T-helper 22 cell (primary cell): ENCODE data around the gene APOA4.
"Not testable (repeated sequence)": the region's sequence is repeated elsewhere in the genome, so short reads cannot be mapped to it uniquely, and the experiment has no call there.

Experiments
- DNase-seq: peaks from one replicate; pipeline ENCODE4 v3.0.0-alpha.2; 2020; ENCODE audit warnings: low read depth

Gene APOA4

GRCh38 chr11:116849060-116849459, 26.0 kb upstream of the APOA4 start:
- DNase-seq: no peak

- no peak for DNase-seq
Measured at GRCh38 chr11:116847612-116848011, 24.5 kb upstream of the APOA4 start.

GRCh38 chr11:116844722-116845121, 21.6 kb upstream of the APOA4 start:
- DNase-seq: no peak

- no peak for DNase-seq
Measured at GRCh38 chr11:116843661-116844060, 20.6 kb upstream of the APOA4 start.

GRCh38 chr11:116842909-116843308, 19.8 kb upstream of the APOA4 start:
- DNase-seq: no peak

- DNase-seq: no peak
Measured at GRCh38 chr11:116842117-116842516, 19.0 kb upstream of the APOA4 start.

GRCh38 chr11:116840746-116841296, 17.7 kb upstream of the APOA4 start:
- no peak for DNase-seq

- DNase-seq: no peak
Measured at GRCh38 chr11:116840224-116840745, 17.2 kb upstream of the APOA4 start.

GRCh38 chr11:116838321-116839084, 15.4 kb upstream of the APOA4 start:
- no peak for DNase-seq

- no peak for DNase-seq
Measured at GRCh38 chr11:116837231-116838091, 14.4 kb upstream of the APOA4 start, which contains the start of gene APOA1. APOA1 (minus strand) TSS chr11:116837622; CDS start chr11:116837387, 235 bp downstream.

- no peak for DNase-seq
Measured at GRCh38 chr11:116836632-116836991, 13.5 kb upstream of the APOA4 start.

GRCh38 chr11:116835791-116836631, 12.9 kb upstream of the APOA4 start:
- DNase-seq: peak; percentile 59

- no peak for DNase-seq
Measured at GRCh38 chr11:116835042-116835772, 12.1 kb upstream of the APOA4 start.

GRCh38 chr11:116834535-116835041, 11.5 kb upstream of the APOA4 start:
- not testable (repeated sequence) for DNase-seq

GRCh38 chr11:116833816-116834534, 10.9 kb upstream of the APOA4 start:
- no peak for DNase-seq

GRCh38 chr11:116833491-116833815, 10.3 kb upstream of the APOA4 start:
- DNase-seq: no peak

GRCh38 chr11:116832350-116833290, 9.5 kb upstream of the APOA4 start:
- no peak for DNase-seq

GRCh38 chr11:116831790-116832349, 8.8 kb upstream of the APOA4 start:
- no peak for DNase-seq
